IMR-90 (cell line): ENCODE measurements around the gene SH2D4B. TPM values are rescaled to one million over a fixed set of nuclear protein-coding genes. Genes with fewer than 3 reads are reported as not detected.

Experiments used
- ATAC-seq: fragments of 200-7000 bp; cut with Tn5 transposase; 2 replicates; pipeline ENCODE4 v1.9.1; 2020; ENCODE audit warnings: low read depth, mild to moderate bottlenecking, moderate library complexity
- BruUV-seq: library from RNA; stranded (reverse); fragments of 400-500 nt; replicated peaks from 2 replicates; lab custom pipeline; 2021; lab: Mats Ljungman, UMichigan
- CTCF ChIA-PET: fragments of 300-600 bp; formaldehyde crosslinking; extraction: SDS; loops from one replicate; lab custom pipeline; 2021; ENCODE audit warnings: antibody characterized with exemption; lab: Yijun Ruan, JAX
- POLR2A ChIA-PET: fragments of 300-600 bp; sonication (Branson Sonifier 250); formaldehyde crosslinking; loops from one replicate; lab custom pipeline; 2022; ENCODE audit warnings: antibody characterized with exemption; ENCODE audit not compliant: unreplicated experiment; lab: Charles Lee
- DNase-seq: peaks from one replicate; pipeline ENCODE4 v3.0.0; 2013
- H2AFZ ChIP-seq: replicated peaks from 2 replicates; pipeline ENCODE3; 2013; ENCODE audit warnings: low read length, mild to moderate bottlenecking; ENCODE audit not compliant: poor library complexity
- H2AK5ac ChIP-seq: 2 replicates; pipeline ENCODE4 v1.6.1; 2013; ENCODE audit warnings: low read depth, low read length, inconsistent platforms
- H2AK9ac ChIP-seq: replicated peaks from 2 replicates; pipeline ENCODE3; 2013; ENCODE audit warnings: mild to moderate bottlenecking, low read depth, low read length, moderate library complexity; ENCODE audit not compliant: poor library complexity
- H2BK120ac ChIP-seq: 2 replicates; pipeline ENCODE4 v1.6.1; 2013; ENCODE audit warnings: low read depth, low read length, inconsistent platforms
- H2BK15ac ChIP-seq: 3 replicates; pipeline ENCODE4 v1.6.1; 2013; ENCODE audit warnings: low read depth, low read length, inconsistent platforms
- H2BK20ac ChIP-seq: 2 replicates; pipeline ENCODE4 v1.6.1; 2013; ENCODE audit warnings: low read depth, mild to moderate bottlenecking, inconsistent platforms, low read length, moderate library complexity
- H2BK5ac ChIP-seq: 2 replicates; pipeline ENCODE4 v1.6.1; 2013; ENCODE audit warnings: mild to moderate bottlenecking, low read depth, low read length, inconsistent platforms; ENCODE audit not compliant: poor library complexity, severe bottlenecking
- H3K14ac ChIP-seq: replicated peaks from 2 replicates; pipeline ENCODE4 v1.6.1; 2013; ENCODE audit warnings: low read depth, low read length, inconsistent platforms
- H3K18ac ChIP-seq: 2 replicates; pipeline ENCODE4 v1.6.1; 2013; ENCODE audit warnings: low read depth, low read length, control low read depth
- H3K23ac ChIP-seq: 2 replicates; pipeline ENCODE4 v1.6.1; 2013; ENCODE audit warnings: low read depth, low read length, inconsistent platforms
- H3K27ac ChIP-seq: 2 replicates; pipeline ENCODE4 v1.5.1; 2013; ENCODE audit warnings: mild to moderate bottlenecking, control low read depth, low read length; ENCODE audit not compliant: insufficient read depth
- H3K27me3 ChIP-seq: 2 replicates; pipeline ENCODE4 v1.6.1; 2013; ENCODE audit warnings: low read length; ENCODE audit not compliant: control insufficient read depth, insufficient read depth
- H3K36me3 ChIP-seq: 2 replicates; pipeline ENCODE4 v1.6.1; 2013; ENCODE audit warnings: low read length, mixed read lengths; ENCODE audit not compliant: control insufficient read depth, insufficient read depth
- H3K4ac ChIP-seq: 2 replicates; pipeline ENCODE4 v1.6.1; 2013; ENCODE audit warnings: low read depth, low read length, inconsistent platforms
- H3K4me1 ChIP-seq: 2 replicates; pipeline ENCODE4 v1.6.1; 2013; ENCODE audit warnings: low read length, mixed read lengths; ENCODE audit not compliant: control insufficient read depth, insufficient read depth
- H3K4me2 ChIP-seq: 2 replicates; pipeline ENCODE4 v1.6.1; 2013; ENCODE audit warnings: low read depth, mild to moderate bottlenecking, control low read depth, low read length, moderate library complexity
- H3K4me3 ChIP-seq: 2 replicates; pipeline ENCODE4 v1.5.1; 2013; ENCODE audit warnings: low read depth, mild to moderate bottlenecking, control low read depth, low read length, moderate library complexity; ENCODE audit not compliant: insufficient read depth
- H3K56ac ChIP-seq: 2 replicates; pipeline ENCODE4 v1.6.1; 2013; ENCODE audit warnings: low read length, inconsistent platforms; ENCODE audit not compliant: insufficient read depth; ENCODE audit errors: extremely low read depth
- H3K79me1 ChIP-seq, 2 experiments: 2 replicates each; pipeline ENCODE4 v1.6.1; 2013; ENCODE audit warnings: low read length in 2 of 2, inconsistent platforms in 1 of 2, low read depth in 1 of 2
- H3K9ac ChIP-seq: 2 replicates; pipeline ENCODE4 v1.6.1; 2013; ENCODE audit warnings: low read depth, low read length, control low read depth
- H3K9me1 ChIP-seq: 2 replicates; pipeline ENCODE4 v1.6.1; 2013; ENCODE audit warnings: low read length, inconsistent platforms; ENCODE audit not compliant: insufficient read depth
- H3K9me3 ChIP-seq: 2 replicates; pipeline ENCODE4 v1.6.1; 2013; ENCODE audit warnings: low read length; ENCODE audit not compliant: control insufficient read depth, insufficient read depth
- H4K20me1 ChIP-seq: 2 replicates; pipeline ENCODE4 v1.6.1; 2013; ENCODE audit warnings: low read length, inconsistent platforms; ENCODE audit not compliant: insufficient read depth
- H4K5ac ChIP-seq: 2 replicates; pipeline ENCODE4 v1.6.1; 2013; ENCODE audit warnings: mild to moderate bottlenecking, low read depth, low read length, control low read depth
- H4K8ac ChIP-seq, 2 experiments: 2 replicates each; pipeline ENCODE4 v1.6.1; 2013; ENCODE audit warnings: low read depth in 2 of 2, low read length in 2 of 2, control low read depth in 1 of 2, inconsistent platforms in 1 of 2
- H4K91ac ChIP-seq: 2 replicates; pipeline ENCODE4 v1.6.1; 2013; ENCODE audit warnings: low read depth, low read length, inconsistent platforms; ENCODE audit not compliant: insufficient read depth
- BHLHE40 ChIP-seq: fragments of 150-350 bp; IDR thresholded peaks from 2 replicates; pipeline ENCODE4 v1.6.1; 2016; ENCODE audit warnings: mild to moderate bottlenecking, low read depth, low read length
- CEBPB ChIP-seq: IDR thresholded peaks from 2 replicates; pipeline ENCODE4 v1.6.1; 2012; ENCODE audit warnings: low read depth, low read length, improper control_type of control experiment
- CHD1 ChIP-seq: IDR thresholded peaks from 2 replicates; pipeline ENCODE4 v1.6.1; 2012; ENCODE audit warnings: low read depth, low read length, improper control_type of control experiment
- FOS ChIP-seq: fragments of 150-350 bp; IDR thresholded peaks from 2 replicates; pipeline ENCODE4 v1.6.1; 2016; ENCODE audit warnings: low read depth, low read length
- MAFK ChIP-seq: IDR thresholded peaks from 2 replicates; pipeline ENCODE4 v1.6.1; 2012; ENCODE audit warnings: low read depth, low read length, improper control_type of control experiment
- MAZ ChIP-seq: IDR thresholded peaks from 2 replicates; pipeline ENCODE4 v1.6.1; 2012; ENCODE audit warnings: low read depth, mild to moderate bottlenecking, low read length, improper control_type of control experiment, moderate library complexity, borderline replicate concordance
- MXI1 ChIP-seq: IDR thresholded peaks from 2 replicates; pipeline ENCODE4 v1.6.1; 2012; ENCODE audit warnings: low read depth, mild to moderate bottlenecking, low read length, moderate library complexity, borderline replicate concordance
- NFE2L2 ChIP-seq: fragments of 150-350 bp; IDR thresholded peaks from 2 replicates; pipeline ENCODE4 v1.6.1; 2016; ENCODE audit warnings: low read depth, mild to moderate bottlenecking, low read length
- POLR2A ChIP-seq: IDR thresholded peaks from 2 replicates; pipeline ENCODE4 v1.6.1; 2012; ENCODE audit warnings: mild to moderate bottlenecking, low read depth, low read length
- RAD21 ChIP-seq: IDR thresholded peaks from 2 replicates; pipeline ENCODE4 v1.6.1; 2012; ENCODE audit warnings: low read length, improper control_type of control experiment
- RCOR1 ChIP-seq: IDR thresholded peaks from 2 replicates; pipeline ENCODE4 v1.6.1; 2012; ENCODE audit warnings: mild to moderate bottlenecking, low read length, improper control_type of control experiment; ENCODE audit not compliant: insufficient replicate concordance
- RFX5 ChIP-seq: IDR thresholded peaks from 2 replicates; pipeline ENCODE4 v1.8.0; 2012; ENCODE audit warnings: low read depth, mild to moderate bottlenecking, low read length, moderate library complexity
- SMC3 ChIP-seq: fragments of 150-350 bp; IDR thresholded peaks from 2 replicates; pipeline ENCODE4 v1.6.1; 2016; ENCODE audit warnings: low read depth, mild to moderate bottlenecking, antibody characterized with exemption, low read length, moderate library complexity
- USF2 ChIP-seq: fragments of 150-350 bp; IDR thresholded peaks from 2 replicates; pipeline ENCODE4 v1.6.1; 2017; ENCODE audit warnings: mild to moderate bottlenecking, antibody characterized with exemption, low read length, low read depth
- WGBS, 2 experiments: methylation state at CpG; one replicate each; pipeline versions ENCODE4 v1.1.5 to v1.1.7; 2013; ENCODE audit warnings: missing lambda C conversion rate in 2 of 2; ENCODE audit not compliant: insufficient read length in 1 of 2; ENCODE audit errors: extremely low coverage in 2 of 2; 5-methylcytosine and 5-hydroxymethylcytosine counted together
- dilution Hi-C: fragments of 300-500 bp; cut with HindIII; formaldehyde crosslinking; loops from one replicate; pipeline ENCODE4 v1.14.3; 2018; ENCODE audit warnings: low sequenced_read_pairs; ENCODE audit not compliant: unreplicated experiment
- in situ Hi-C: fragments of 300-500 bp; cut with MboI; formaldehyde crosslinking; loops from 3 replicates; pipeline ENCODE4 v1.14.3; 2019; ENCODE audit warnings: low sequenced_read_pairs, inconsistent platforms, mixed read lengths
- intact Hi-C: fragments of 100-400 bp; cut with micrococcal nuclease; formaldehyde crosslinking; loops from 2 replicates; pipeline ENCODE4 v1.10.0; 2022
- polyA plus RNA-seq, 3 experiments: library from polyadenylated mRNA; depleted of rRNA; stranded (reverse); fragments of >200 nt; gene quantifications; 2 replicates each; pipeline ENCODE4 v1.2.3, GENCODE V29; 2012; ENCODE audit warnings: low replicate concordance in 1 of 3
- total RNA-seq: library from RNA; depleted of rRNA; stranded (reverse); fragments of >200 nt; gene quantifications from 2 replicates; pipeline ENCODE4 v1.2.3, GENCODE V29; 2012
- TF ChIP-seq, protein P1 (sequence below): fragments of 150-350 bp; IDR thresholded peaks from 2 replicates; pipeline ENCODE4 v1.6.1; 2016; ENCODE audit warnings: low read depth, mild to moderate bottlenecking, low read length, moderate library complexity, borderline replicate concordance
- TF ChIP-seq, protein P2 (sequence below): conservative IDR thresholded peaks from 2 replicates; pipeline ENCODE4 v1.5.1; 2012; ENCODE audit warnings: mild to moderate bottlenecking, low read depth, low read length, improper control_type of control experiment

The SH2D4B gene
- total and polyA plus RNA-seq, 2 of the 4 experiments (the other 2 are of a cell fraction), result not detected

- CTCF ChIA-PET, result interaction anchor here (1.4 kb wide), 1 partner anchor 52 kb away, joined by 5 read pairs; no protein-coding TSS in a partner anchor
- peaks cover 11% of the 10 kb centered on the region for H4K20me1 ChIP-seq
- TF ChIP-seq, protein P1, sequence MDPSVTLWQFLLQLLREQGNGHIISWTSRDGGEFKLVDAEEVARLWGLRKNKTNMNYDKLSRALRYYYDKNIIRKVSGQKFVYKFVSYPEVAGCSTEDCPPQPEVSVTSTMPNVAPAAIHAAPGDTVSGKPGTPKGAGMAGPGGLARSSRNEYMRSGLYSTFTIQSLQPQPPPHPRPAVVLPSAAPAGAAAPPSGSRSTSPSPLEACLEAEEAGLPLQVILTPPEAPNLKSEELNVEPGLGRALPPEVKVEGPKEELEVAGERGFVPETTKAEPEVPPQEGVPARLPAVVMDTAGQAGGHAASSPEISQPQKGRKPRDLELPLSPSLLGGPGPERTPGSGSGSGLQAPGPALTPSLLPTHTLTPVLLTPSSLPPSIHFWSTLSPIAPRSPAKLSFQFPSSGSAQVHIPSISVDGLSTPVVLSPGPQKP, result no peak
- no peak for TF ChIP-seq POLR2A
- no peak for TF ChIP-seq BHLHE40
- no peak for TF ChIP-seq CEBPB
- TF ChIP-seq RAD21, result no peak
- TF ChIP-seq RFX5, result no peak
- TF ChIP-seq, protein P2, sequence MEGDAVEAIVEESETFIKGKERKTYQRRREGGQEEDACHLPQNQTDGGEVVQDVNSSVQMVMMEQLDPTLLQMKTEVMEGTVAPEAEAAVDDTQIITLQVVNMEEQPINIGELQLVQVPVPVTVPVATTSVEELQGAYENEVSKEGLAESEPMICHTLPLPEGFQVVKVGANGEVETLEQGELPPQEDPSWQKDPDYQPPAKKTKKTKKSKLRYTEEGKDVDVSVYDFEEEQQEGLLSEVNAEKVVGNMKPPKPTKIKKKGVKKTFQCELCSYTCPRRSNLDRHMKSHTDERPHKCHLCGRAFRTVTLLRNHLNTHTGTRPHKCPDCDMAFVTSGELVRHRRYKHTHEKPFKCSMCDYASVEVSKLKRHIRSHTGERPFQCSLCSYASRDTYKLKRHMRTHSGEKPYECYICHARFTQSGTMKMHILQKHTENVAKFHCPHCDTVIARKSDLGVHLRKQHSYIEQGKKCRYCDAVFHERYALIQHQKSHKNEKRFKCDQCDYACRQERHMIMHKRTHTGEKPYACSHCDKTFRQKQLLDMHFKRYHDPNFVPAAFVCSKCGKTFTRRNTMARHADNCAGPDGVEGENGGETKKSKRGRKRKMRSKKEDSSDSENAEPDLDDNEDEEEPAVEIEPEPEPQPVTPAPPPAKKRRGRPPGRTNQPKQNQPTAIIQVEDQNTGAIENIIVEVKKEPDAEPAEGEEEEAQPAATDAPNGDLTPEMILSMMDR, result no peak
- TF ChIP-seq MXI1, result no peak
- TF ChIP-seq CHD1, result no peak
- no peak for TF ChIP-seq RCOR1
- no peak for TF ChIP-seq FOS
- TF ChIP-seq NFE2L2, result no peak
- no peak for TF ChIP-seq USF2
- no peak for TF ChIP-seq MAZ
- TF ChIP-seq MAFK, result no peak
- TF ChIP-seq SMC3, result no peak
- dilution Hi-C loops, result no loop called here
- H2AK5ac ChIP-seq, result no peak overlapping the region
- no peak overlapping the region for H2BK20ac ChIP-seq
- peaks cover 17 to 72% of the 10 kb centered on the region in 2 experiments for H3K79me1 ChIP-seq
- no peak overlapping the region for H3K27ac ChIP-seq
- no peak overlapping the region for H3K4me3 ChIP-seq
- POLR2A ChIA-PET, result no interaction called here
- H3K18ac ChIP-seq, result no peak overlapping the region
- no peak overlapping the region for H3K4ac ChIP-seq
- no peak overlapping the region for H4K8ac ChIP-seq
- no peaks in the 10 kb centered on the region for H3K9me3 ChIP-seq
- no peak overlapping the region for H3K56ac ChIP-seq
- peaks cover 30% of the 10 kb centered on the region for H3K4me1 ChIP-seq
- H2AFZ ChIP-seq, result no peak overlapping the region
- no peak overlapping the region for H3K14ac ChIP-seq
- H3K23ac ChIP-seq, result no peak overlapping the region
- H2AK9ac ChIP-seq, result no peak overlapping the region
- H3K9ac ChIP-seq, result no peak overlapping the region
- DNase-seq (no peak), ATAC-seq (no peak)
- no peak overlapping the region for H2BK5ac ChIP-seq
- in situ Hi-C loops, result no loop called here
- intact Hi-C loops, result loop anchor here (5.0 kb wide), 1 partner anchor 34 kb away; no protein-coding TSS in a partner anchor
- H4K91ac ChIP-seq, result no peak overlapping the region
- H3K36me3 ChIP-seq, result 0 out of 2 replicates have a peak, but pooled peaks cover 4% of the 10 kb centered on the region
- H2BK120ac ChIP-seq, result no peak overlapping the region
- H3K9me1 ChIP-seq, result peaks cover 40% of the 10 kb centered on the region
- H4K5ac ChIP-seq, result no peak overlapping the region
- WGBS, 2 experiments, result no CpG with 5 or more reads among the region's 4 CpGs
- no peak overlapping the region for H2BK15ac ChIP-seq
- no peaks in the 10 kb centered on the region for H3K27me3 ChIP-seq
- no TSS peak for BruUV-seq
- no peak overlapping the region for H3K4me2 ChIP-seq
Measured at GRCh38 chr10:80496555-80497172, 41.0 kb upstream of the SH2D4B start.
